ENCODE measurements around the gene ABHD12. TPM values are rescaled to one million over a fixed set of nuclear protein-coding genes. Genes with fewer than 3 reads are reported as not detected.
"Not testable (repeated sequence)": the region's sequence is repeated elsewhere in the genome, so short reads cannot be mapped to it uniquely, and the experiment has no call there.

The ABHD12 gene
- total RNA-seq, 1 experiment from 2014 or later, result 33.2 TPM

GRCh38 chr20:25273541-25274358, 116.9 kb downstream of the ABHD12 start:
- H3K4me3 ChIP-seq, result no peak overlapping the region
- no peaks in the 10 kb centered on the region for H3K4me1 ChIP-seq
- peaks cover 59% of the 10 kb centered on the region for H3K36me3 ChIP-seq
- H3K27ac ChIP-seq, result no peak overlapping the region
- no peaks in the 10 kb centered on the region for H3K27me3 ChIP-seq
- DNase-seq, result no peak
- no peaks in the 10 kb centered on the region for H3K9me3 ChIP-seq (replicated peaks)

- H3K4me3 ChIP-seq, result no peak overlapping the region
- no peaks in the 10 kb centered on the region for H3K9me3 ChIP-seq (replicated peaks)
- H3K36me3 ChIP-seq, result peaks cover 56% of the 10 kb centered on the region
- H3K27ac ChIP-seq, result no peak overlapping the region
- no peak for DNase-seq
- H3K27me3 ChIP-seq, result no peaks in the 10 kb centered on the region
- no peaks in the 10 kb centered on the region for H3K4me1 ChIP-seq
These were observed 117.6 kb downstream of the ABHD12 start for GRCh38 chr20:25273046-25273445.

GRCh38 chr20:25272223-25273000, 118.2 kb downstream of the ABHD12 start:
- Histone ChIP-seq H3K27ac (no peak overlapping the region), H3K4me3 (no peak overlapping the region), H3K4me1 (no peaks in the 10 kb centered on the region), H3K36me3 (peaks cover 51% of the 10 kb centered on the region), H3K9me3 (replicated peaks) (no peaks in the 10 kb centered on the region), H3K27me3 (no peaks in the 10 kb centered on the region)
- DNase-seq, result no peak

- Histone ChIP-seq H3K4me3 (no peak overlapping the region), H3K27me3 (no peaks in the 10 kb centered on the region), H3K27ac (no peak overlapping the region), H3K4me1 (no peaks in the 10 kb centered on the region), H3K36me3 (peaks cover 51% of the 10 kb centered on the region), H3K9me3 (replicated peaks) (no peaks in the 10 kb centered on the region)
- DNase-seq, result no peak
These were observed 119.0 kb downstream of the ABHD12 start for GRCh38 chr20:25271486-25272222.

- H3K4me1 ChIP-seq, result no peaks in the 10 kb centered on the region
- H3K27ac ChIP-seq, result no peak overlapping the region
- DNase-seq, result no peak
- no peak overlapping the region for H3K4me3 ChIP-seq
- H3K27me3 ChIP-seq, result no peaks in the 10 kb centered on the region
- H3K9me3 ChIP-seq (replicated peaks), result no peaks in the 10 kb centered on the region
- H3K36me3 ChIP-seq, result peaks cover 51% of the 10 kb centered on the region
These were observed 119.8 kb downstream of the ABHD12 start for GRCh38 chr20:25270829-25271251.

DNA sequence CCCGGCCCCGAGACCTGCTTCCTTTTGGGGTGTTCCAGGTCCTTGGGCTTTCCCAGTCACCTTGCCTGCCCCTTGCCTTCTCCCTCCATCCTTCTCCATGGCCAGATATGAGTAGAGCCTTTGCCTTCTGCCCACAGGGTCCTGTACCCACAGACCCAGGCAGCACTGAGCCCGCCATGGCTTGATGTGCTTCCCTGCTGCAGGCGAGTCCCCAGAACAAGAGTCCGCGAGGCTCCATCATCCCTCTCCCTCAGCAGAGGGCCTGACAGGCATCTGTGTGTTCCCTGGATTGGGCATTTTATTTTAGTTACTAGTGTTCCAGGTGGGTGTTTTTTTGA, 120.8 kb downstream of the ABHD12 start:
- H3K4me3 ChIP-seq, result no peak overlapping the region
- peaks cover 49% of the 10 kb centered on the region for H3K36me3 ChIP-seq

GRCh38 chr20:25269057-25269832, 121.4 kb downstream of the ABHD12 start:
- Histone ChIP-seq H3K36me3 (peaks cover 43% of the 10 kb centered on the region), H3K27me3 (no peaks in the 10 kb centered on the region), H3K4me1 (no peaks in the 10 kb centered on the region), H3K27ac (no peak overlapping the region), H3K9me3 (replicated peaks) (no peaks in the 10 kb centered on the region; the same call in 1 of the 2 replicates), H3K4me3 (no peak overlapping the region)
- DNase-seq, result no peak

More for the DNA sequence above, 120.8 kb downstream of the ABHD12 start:
- Histone ChIP-seq H3K27ac (no peak overlapping the region), H3K4me1 (no peaks in the 10 kb centered on the region), H3K9me3 (replicated peaks) (no peaks in the 10 kb centered on the region; the same call in 1 of the 2 replicates), H3K27me3 (no peaks in the 10 kb centered on the region)
- no peak for DNase-seq

DNA sequence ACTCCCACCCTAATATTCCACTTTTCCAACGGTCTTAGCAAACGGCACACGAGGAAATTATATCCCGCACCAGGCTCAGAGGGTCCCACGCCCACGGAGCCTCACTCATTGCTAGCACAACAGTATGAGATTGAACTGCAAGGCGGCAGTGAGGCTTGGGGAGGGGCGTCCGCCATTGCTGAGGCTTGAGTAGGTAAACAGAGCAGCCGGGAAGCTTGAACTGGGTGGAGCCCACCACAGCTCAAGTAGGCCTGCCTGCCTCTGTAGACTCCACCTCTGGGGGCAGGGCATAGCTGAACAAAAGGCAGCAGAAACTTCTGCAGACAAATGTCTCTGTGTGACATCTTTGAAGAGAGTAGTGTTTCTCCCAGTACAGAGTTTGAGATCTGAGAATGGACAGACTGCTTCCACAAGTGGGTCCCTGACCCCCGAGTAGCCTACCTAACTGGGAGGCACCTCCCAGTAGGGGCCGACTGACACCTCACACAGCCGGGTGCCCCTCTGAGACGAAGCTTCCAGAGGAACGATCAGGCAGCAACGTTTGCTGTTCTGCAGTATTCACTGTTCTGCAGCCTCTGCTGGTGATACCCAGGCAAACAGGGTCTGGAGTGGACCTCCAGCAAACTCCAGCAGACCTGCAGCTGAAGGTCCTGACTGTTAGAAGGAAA, 129.7 kb downstream of the ABHD12 start:
- H3K27me3 ChIP-seq; H3K27ac ChIP-seq; H3K9me3 ChIP-seq (replicated peaks); DNase-seq; H3K4me3 ChIP-seq: not testable (repeated sequence)
- Histone ChIP-seq H3K36me3 (peaks cover 22% of the 10 kb centered on the region), H3K4me1 (peaks cover 24% of the 10 kb centered on the region)

DNA sequence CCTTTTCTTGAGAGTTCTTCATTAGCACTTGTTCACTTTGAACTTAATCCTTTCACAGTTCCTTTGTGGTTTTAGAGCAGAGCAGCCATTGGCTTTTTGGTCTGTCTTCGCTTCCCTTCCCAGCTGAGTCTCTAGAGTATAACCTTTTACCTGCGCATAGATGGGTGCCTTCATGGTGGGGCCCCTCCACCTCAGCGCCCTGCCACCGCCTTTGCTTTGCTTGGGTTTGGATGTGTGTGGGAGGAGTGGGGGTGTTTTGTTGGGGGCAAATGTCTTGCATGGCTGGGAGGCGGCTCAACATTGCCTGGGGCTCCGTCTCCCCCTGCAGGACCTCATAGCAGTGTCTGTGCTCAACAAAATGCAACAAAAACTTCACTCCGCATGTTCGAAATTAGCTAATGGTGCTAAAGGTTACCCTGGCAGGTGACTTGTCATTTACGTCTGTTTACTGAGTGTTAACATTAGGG, 130.8 kb downstream of the ABHD12 start:
- H3K4me1 ChIP-seq, result peaks cover 25% of the 10 kb centered on the region
- no peak overlapping the region for H3K4me3 ChIP-seq
- no peak overlapping the region for H3K27ac ChIP-seq
- no peaks in the 10 kb centered on the region for H3K27me3 ChIP-seq
- no peak for DNase-seq
- no peaks in the 10 kb centered on the region; the same call in 1 of the 2 replicates for H3K9me3 ChIP-seq (replicated peaks)
- H3K36me3 ChIP-seq, result peaks cover 22% of the 10 kb centered on the region

GRCh38 chr20:25259358-25259757, 131.3 kb downstream of the ABHD12 start:
- DNase-seq, result no peak
- H3K36me3 ChIP-seq, result peaks cover 22% of the 10 kb centered on the region
- H3K4me1 ChIP-seq, result peaks cover 25% of the 10 kb centered on the region
- no peaks in the 10 kb centered on the region for H3K27me3 ChIP-seq
- no peaks in the 10 kb centered on the region; the same call in 1 of the 2 replicates for H3K9me3 ChIP-seq (replicated peaks)
- no peak overlapping the region for H3K4me3 ChIP-seq
- no peak overlapping the region for H3K27ac ChIP-seq

DNA sequence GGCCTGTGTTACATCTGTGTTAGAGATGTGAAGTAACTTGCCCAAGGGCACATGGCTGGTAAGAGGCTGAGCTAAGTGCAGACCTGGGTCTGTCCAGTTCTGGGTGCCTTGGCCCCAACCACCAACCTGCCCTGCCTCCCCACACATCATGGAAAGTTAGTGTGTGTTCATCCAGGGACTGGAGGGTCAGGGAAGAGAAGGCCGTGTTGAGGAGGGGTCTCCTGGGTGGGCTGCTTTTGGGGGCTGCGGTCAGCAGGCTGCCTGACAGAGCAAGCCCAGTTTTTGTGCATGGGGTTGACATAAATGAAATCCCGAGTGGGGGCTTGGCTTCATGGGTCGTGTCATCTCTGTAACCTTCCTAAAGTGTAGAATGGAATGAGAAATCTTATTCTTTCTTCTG, 131.8 kb downstream of the ABHD12 start:
- DNase-seq, result no peak
- peaks cover 25% of the 10 kb centered on the region for H3K4me1 ChIP-seq
- H3K27ac ChIP-seq, result no peak overlapping the region; the same call in 1 of the 2 replicates
- H3K27me3 ChIP-seq, result no peaks in the 10 kb centered on the region
- H3K36me3 ChIP-seq, result peaks cover 22% of the 10 kb centered on the region
- no peaks in the 10 kb centered on the region; the same call in 1 of the 2 replicates for H3K9me3 ChIP-seq (replicated peaks)
- H3K4me3 ChIP-seq, result no peak overlapping the region

- Histone ChIP-seq H3K27me3 (no peaks in the 10 kb centered on the region), H3K4me3 (no peak overlapping the region), H3K4me1 (peaks cover 25% of the 10 kb centered on the region), H3K27ac (peak overlapping the region; percentile 63), H3K9me3 (replicated peaks) (no peaks in the 10 kb centered on the region; the same call in 1 of the 2 replicates), H3K36me3 (peaks cover 22% of the 10 kb centered on the region)
- DNase-seq, result no peak
These were observed 132.2 kb downstream of the ABHD12 start for GRCh38 chr20:25258476-25258805.

- Histone ChIP-seq H3K27ac (peak overlapping the region; percentile 63), H3K27me3 (no peaks in the 10 kb centered on the region)
These were observed 132.7 kb downstream of the ABHD12 start for GRCh38 chr20:25257756-25258475.

More at GRCh38 chr20:25257756-25258475, 132.7 kb downstream of the ABHD12 start:
- H3K36me3 ChIP-seq, result peaks cover 22% of the 10 kb centered on the region
- H3K4me1 ChIP-seq, result peaks cover 25% of the 10 kb centered on the region
- no peaks in the 10 kb centered on the region; the same call in 1 of the 2 replicates for H3K9me3 ChIP-seq (replicated peaks)
- peak; percentile 76 to 86 for DNase-seq
- no peak overlapping the region for H3K4me3 ChIP-seq

Data from SJCRH30 (cell line).